Kidney tubule cell (primary cell): ENCODE data around the gene ACBD7.

Experiments used
- DNase-seq: peaks from one replicate; pipeline ENCODE4 v3.0.0-alpha.2; 2018; ENCODE audit warnings: low spot score

Gene ACBD7

DNA sequence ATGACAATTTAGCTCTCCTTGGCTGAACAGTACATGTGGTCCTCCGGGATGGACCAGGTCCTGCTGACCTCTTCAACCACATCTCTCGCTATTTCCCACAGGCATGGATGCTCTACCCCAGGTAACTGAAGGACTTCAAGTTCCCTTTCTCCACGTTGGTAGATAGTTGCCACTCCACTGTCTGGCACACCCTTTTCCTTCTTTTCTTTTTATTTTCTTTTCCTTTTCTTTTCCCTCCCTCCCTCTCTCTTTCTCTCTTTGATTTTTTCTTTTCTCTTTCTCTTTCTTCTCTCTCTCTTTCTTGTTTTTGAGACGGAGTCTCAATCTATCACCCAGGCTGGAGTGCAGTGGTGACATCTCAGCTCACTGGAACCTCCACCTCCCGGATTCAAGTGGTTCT, 2.8 kb upstream of the ACBD7 start:
- DNase-seq = no peak

DNA sequence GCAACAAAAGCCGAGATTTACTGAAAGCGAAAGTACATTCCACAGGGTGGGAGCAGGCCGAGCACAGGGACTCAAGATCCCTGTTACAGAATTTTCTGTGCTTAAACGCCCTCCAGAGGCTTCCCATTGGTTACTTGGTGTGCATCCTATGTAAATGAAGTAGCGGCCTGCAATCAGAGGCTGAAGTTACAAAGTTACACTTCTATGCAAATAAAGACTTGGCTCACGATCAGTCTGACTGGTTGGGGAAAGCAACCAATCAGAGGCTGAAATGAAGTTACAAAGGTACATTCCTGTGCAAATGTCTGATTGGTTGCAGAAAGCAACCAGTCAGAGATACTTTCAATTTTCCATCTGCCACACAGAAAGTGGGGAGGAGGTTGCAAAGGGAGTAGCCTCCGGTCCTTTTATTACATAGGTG, 4.1 kb downstream of the ACBD7 start:
- peak; percentile 98 for DNase-seq

DNA sequence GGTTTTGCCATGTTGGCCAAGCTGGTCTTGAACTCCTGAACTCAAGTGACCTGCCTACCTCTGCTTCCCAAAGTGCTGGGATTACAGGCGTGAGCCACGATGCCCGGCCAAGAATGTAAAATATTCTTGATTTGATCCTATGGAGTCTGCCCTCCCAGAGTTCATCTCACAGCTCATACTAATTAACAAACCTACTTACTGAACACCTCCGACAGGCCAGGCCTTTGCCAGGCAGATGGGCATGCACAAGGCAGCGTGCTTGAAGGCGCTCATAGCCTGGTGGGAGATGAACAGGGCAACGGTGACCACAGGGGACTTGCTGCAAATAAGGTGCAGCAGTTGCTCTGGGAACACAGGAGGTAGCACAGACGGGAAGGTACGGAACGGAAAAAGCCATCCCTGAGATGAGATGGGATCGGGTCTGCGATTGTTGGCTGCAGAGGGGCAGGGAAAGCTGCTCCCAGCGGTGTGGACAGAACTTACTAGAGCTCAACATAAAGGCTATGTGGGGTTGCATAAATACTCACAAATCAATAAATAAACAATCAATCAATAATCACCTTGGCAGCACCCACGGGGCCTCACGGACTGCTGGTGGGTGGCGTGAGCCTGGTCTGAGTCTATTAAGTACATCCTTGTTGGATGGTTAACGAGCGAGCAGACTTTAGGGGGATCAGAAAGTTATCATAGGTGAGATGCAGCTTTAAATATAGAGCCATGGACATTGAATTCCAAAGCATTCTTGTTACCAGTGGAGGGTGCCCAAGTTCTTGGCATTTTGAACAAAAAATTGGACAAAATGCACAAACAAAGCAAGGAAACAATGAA, 4.7 kb downstream of the ACBD7 start:
- no peak for DNase-seq

- DNase-seq = no peak
Measured at GRCh38 chr10:15075421-15075820, 13.2 kb downstream of the ACBD7 start.

GRCh38 chr10:15072358-15072757, 16.2 kb downstream of the ACBD7 start:
- no peak for DNase-seq

DNA sequence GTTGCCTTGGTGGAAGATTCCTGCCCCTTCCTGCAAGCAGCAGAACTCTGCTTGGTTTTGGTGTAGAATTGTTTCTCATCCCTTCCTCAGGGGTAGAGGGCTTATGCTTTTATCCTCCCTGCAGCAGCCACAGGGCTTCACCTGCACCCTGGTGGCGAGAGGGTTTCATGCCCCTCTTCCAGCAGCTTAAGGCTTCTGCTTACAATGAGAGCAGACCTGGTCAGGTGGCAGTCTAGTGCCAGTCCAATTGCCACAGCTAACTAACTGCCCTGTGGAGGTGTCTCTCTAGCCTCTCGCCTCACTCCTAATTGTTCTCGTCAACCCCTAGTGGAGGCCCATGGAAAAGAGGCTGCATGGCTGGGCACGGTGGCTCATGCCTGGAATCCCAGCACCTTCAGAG, 19.3 kb downstream of the ACBD7 start:
- DNase-seq = no peak

GRCh38 chr10:15068802-15069201, 19.8 kb downstream of the ACBD7 start:
- DNase-seq = no peak

- no peak for DNase-seq
Measured at GRCh38 chr10:15067154-15067553, 21.4 kb downstream of the ACBD7 start.

- no peak for DNase-seq
Measured at GRCh38 chr10:15060638-15061037, 27.9 kb downstream of the ACBD7 start.

- DNase-seq = no peak
Measured at GRCh38 chr10:15059914-15060313, 28.7 kb downstream of the ACBD7 start.

DNA sequence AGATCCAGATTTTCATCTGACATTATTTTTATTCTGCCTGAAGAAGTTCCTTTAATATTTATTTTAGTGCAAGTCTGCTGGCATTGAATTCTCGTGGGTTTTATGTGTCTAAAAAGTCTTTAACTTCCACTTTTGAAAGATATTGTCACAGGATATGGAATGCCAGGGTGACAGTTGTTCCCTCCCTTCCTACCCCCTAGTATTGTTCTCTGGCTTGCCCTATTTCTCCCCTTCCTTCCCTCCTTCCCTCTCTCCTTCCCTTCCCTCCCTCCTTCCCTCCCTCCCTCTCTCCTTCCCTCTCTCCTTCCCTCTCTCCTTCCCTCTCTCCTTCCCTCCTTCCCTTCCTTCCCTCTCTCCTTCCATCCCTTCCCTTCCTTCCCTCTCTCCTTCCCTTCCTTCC, 29.9 kb downstream of the ACBD7 start:
- DNase-seq = no peak

- DNase-seq = peak; percentile 6
Measured at GRCh38 chr10:15053061-15053460, 35.5 kb downstream of the ACBD7 start.

- DNase-seq = no peak
Measured at GRCh38 chr10:15052121-15052520, 36.5 kb downstream of the ACBD7 start.

DNA sequence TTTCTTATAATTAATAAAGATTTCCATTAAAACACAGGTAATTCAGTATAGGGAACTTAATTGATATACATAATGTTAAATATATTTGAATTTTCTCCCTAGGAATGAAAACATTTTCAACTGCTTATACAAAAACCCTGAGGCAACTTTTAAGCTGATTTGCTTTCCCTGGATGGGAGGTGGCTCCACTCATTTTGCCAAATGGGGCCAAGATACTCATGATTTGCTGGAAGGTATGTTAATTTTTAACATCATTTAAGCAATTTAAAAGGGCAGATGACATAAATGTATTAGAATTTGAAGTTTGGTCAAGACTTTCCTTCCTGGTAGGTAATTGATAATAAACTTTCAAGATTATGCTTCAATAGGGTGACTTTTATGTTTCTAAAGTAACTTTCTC, 39.0 kb downstream of the ACBD7 start:
- DNase-seq = peak; percentile 6

DNA sequence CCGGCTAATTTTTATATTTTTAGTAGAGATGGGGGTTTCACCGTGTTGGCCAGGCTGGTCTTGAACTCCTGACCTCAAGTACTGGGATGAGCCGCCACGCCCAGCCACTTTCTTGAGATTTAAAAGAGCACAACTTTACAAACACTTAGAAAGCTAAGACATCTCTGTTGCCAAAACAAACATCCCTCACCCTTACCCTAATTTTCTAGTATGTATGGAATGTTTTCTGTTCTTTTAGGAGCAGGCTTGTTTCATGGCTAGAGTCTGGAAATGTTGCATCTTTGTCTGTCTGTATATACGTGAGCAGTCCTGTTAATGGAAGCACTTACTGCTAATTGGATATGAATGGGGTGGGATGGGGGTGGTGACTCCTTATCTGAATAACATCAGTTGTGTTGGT, 42.0 kb downstream of the ACBD7 start:
- DNase-seq = no peak

GRCh38 chr10:15045380-15045779, 43.2 kb downstream of the ACBD7 start:
- peak; percentile 21 for DNase-seq

DNA sequence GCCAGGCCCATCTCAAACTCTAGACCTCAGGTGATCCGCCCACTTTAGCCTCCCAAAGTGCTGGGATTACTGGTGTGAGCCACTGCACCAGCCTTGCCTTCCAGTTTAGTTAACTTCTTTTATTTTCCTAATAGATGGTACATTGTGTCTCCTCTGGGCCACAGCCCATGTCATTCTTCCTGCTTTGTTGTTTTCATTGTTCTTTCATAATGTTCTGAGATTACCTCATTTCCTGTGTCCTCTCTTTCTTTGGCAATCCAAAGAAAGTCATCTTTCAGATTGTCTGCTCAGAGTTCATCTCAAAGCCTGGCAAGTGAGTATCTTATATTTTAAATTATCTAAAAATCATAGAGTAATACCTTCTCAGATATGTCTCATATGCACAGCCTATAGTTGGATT, 44.9 kb downstream of the ACBD7 start, which contains the start of gene OLAH:
OLAH (plus strand) TSS at position 270 of the 400 bp plus-strand sequence. CDS start 3,346 bp downstream, outside the sequence.
- peak; percentile 25 for DNase-seq

DNA sequence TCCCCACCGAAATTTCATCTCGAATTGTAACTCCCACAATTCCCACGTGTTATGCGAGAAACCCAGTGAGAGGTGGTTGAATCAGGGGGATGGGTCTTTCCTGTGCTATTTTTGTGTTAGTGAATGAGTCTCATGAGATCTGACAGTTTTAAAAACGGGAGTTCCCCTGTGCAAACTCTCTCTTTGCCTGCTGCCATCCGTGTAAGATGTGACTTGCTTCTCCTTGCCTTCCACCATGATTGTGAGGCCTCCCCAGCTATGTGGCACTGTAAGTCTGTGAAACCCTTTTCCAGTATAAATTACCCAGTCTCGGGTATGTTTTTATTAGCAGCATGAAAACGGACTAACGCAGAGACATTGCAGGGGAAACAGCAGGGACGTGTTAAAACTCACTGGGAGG, 50.2 kb downstream of the ACBD7 start:
- no peak for DNase-seq

DNA sequence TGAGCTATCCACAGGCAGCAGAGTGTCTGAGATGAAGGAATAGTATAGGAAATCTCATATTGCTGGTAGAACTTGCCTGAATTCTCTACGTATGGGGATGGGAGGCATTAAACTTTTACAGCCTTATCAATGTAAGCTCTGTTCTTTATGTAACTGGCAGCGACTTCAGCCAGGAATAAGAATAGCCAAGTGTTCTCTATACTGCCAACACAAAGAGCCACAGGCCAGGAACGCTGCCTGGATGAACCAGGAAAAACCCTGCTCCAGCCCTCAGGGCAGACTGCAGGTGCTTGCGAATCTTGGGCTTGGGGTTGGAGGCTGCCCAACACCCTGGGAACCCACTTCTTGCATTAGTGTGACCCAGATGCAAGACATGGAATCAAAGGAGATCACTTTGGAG, 50.9 kb downstream of the ACBD7 start:
- no peak for DNase-seq

DNA sequence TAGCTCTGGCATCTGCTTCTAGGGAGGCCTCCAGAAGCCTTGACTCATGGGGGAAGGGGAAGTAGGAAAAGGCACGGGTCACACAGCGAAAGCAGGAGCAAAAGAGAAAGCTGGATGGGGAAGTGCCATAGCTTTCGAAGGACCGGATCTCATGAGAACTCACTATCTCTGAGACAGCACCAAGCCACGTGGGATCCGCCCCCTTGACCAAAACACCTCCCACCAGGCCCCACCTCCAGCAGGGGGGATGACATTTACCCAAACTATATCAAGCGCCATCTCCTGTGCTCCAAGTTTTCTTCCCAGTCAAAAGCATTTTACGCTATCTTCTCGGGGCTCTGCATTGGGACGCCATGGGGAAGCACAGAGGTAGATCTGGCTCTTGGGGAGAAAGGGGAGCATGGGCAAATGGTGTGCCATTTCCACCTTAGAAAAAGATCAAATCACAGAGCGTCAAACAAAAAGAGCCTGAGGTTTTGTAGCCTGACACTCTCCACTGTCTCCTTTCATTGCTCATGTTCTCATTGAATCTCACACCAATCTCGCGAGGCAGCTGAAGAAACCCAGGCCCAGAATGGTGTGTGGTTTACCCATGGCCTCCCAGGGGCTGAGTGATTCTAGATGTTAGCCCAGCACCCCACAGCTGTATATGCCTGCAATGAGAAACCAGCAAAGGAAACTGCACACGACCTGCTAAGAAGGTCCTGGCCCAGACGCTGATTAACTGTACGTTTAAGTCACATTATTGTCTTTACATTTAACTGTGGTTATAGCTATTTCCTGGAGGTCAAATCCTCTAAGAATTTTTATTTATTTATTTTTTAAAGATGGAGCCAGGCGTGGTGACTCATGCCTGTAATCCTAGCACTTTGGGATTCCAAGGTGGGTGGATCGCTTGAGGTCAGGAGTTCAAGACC, 52.9 kb downstream of the ACBD7 start:
- DNase-seq = no peak

DNA sequence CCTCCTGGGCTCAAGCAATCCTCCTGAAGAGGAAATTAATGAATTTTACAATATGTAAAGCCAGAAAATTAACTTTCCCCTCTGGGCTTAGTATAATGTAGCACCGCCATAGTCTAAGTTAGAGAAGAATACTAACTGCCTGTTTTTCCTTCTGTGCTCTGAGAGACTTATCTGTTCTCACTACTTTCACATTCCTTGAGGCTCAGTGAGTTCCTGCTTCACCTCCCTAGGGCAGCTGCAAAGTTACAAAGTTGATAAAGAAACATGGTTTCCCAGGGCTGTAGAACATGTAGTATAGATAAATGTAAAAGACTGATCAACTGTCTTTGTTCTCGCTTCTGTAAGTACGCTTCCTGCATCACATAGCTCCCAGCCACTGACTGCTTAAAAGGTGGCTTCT, 60.8 kb downstream of the ACBD7 start:
- no peak for DNase-seq
